ENCODE data around the gene IKZF3.

- TF ChIP-seq POLR2A (IDR thresholded peaks at IDR 0.05; ENCODE audit: low read depth, low read length) (no peak), POLR2AphosphoS5 (IDR thresholded peaks at IDR 0.05; ENCODE audit: low read depth, low read length) (no peak), TAF1 (IDR thresholded peaks at IDR 0.05; ENCODE audit: low read depth, low read length) (no peak), PAX5 (IDR thresholded peaks at IDR 0.05; ENCODE audit: insufficient read depth, low read length, severe bottlenecking) (no peak)
Measured at GRCh38 chr17:39737206-39737759, 126.8 kb downstream of the IKZF3 start.

All from GM12891 (cell line).